DND-41 (cell line): ENCODE data around the gene ZNF714.

ENCODE experiments used
- ATAC-seq: fragments of 200-7000 bp; cut with Tn5 transposase; 3 replicates; pipeline ENCODE4 v1.9.1; 2021; ENCODE audit warnings: low read depth; ENCODE audit not compliant: insufficient read depth
- DNase-seq: peaks from one replicate; pipeline ENCODE4 v3.0.0-alpha.2; 2020
- H2AFZ ChIP-seq: 2 replicates; pipeline ENCODE4 v1.6.0; 2012; ENCODE audit warnings: low read depth, low read length
- H3K27ac ChIP-seq: 2 replicates; pipeline ENCODE4 v1.5.1; 2012; ENCODE audit warnings: low read length, inconsistent platforms
- H3K27me3 ChIP-seq: fragments of 200-600 bp; sonication (generic); 2 replicates; pipeline ENCODE4 v1.6.0; 2012; ENCODE audit warnings: low read length, mild to moderate bottlenecking, inconsistent platforms; ENCODE audit not compliant: insufficient read depth, poor library complexity
- H3K36me3 ChIP-seq: 2 replicates; pipeline ENCODE4 v1.5.1; 2012; ENCODE audit warnings: low read length, inconsistent platforms; ENCODE audit not compliant: insufficient read depth
- H3K4me1 ChIP-seq: 2 replicates; pipeline ENCODE4 v1.5.1; 2012; ENCODE audit warnings: mild to moderate bottlenecking, low read length; ENCODE audit not compliant: insufficient read depth
- H3K4me2 ChIP-seq: 2 replicates; pipeline ENCODE4 v1.6.0; 2012; ENCODE audit warnings: mild to moderate bottlenecking, moderate library complexity, low read length, inconsistent platforms; ENCODE audit not compliant: insufficient read depth
- H3K4me3 ChIP-seq, 2 experiments: fragments of 200-600 bp in 1 of 2; shearing (Covaris generic) in 1 of 2; 2 replicates each; pipeline ENCODE4 v1.5.1; 2012 to 2016; ENCODE audit warnings: inconsistent platforms in 2 of 2, low read length in 2 of 2, mild to moderate bottlenecking in 2 of 2, low read depth in 1 of 2, moderate library complexity in 1 of 2
- H3K79me2 ChIP-seq: 2 replicates; pipeline ENCODE4 v1.6.0; 2012; ENCODE audit warnings: low read length, inconsistent platforms; ENCODE audit not compliant: insufficient read depth
- H3K9ac ChIP-seq: 2 replicates; pipeline ENCODE4 v1.6.0; 2012; ENCODE audit warnings: low read depth, mild to moderate bottlenecking, inconsistent platforms, low read length, moderate library complexity
- H3K9me3 ChIP-seq: 2 replicates; pipeline ENCODE4 v1.5.1; 2012; ENCODE audit warnings: low read length, moderate library complexity, mild to moderate bottlenecking, inconsistent platforms; ENCODE audit not compliant: insufficient read depth, severe bottlenecking
- H4K20me1 ChIP-seq: 2 replicates; pipeline ENCODE4 v1.6.0; 2012; ENCODE audit warnings: low read length; ENCODE audit not compliant: insufficient read depth
- EZH2 ChIP-seq: IDR thresholded peaks from 3 replicates; pipeline ENCODE4 v1.6.1; 2012; ENCODE audit warnings: borderline replicate concordance, low read depth, mild to moderate bottlenecking, moderate library complexity, low read length, inconsistent platforms; ENCODE audit not compliant: severe bottlenecking
- TF ChIP-seq, protein P1 (sequence below): IDR thresholded peaks from 2 replicates; pipeline ENCODE4 v1.5.1; 2012; ENCODE audit warnings: borderline replicate concordance, low read length, moderate library complexity, mild to moderate bottlenecking; ENCODE audit not compliant: poor library complexity, severe bottlenecking; ENCODE audit errors: extremely low read depth

Gene ZNF714

DNA sequence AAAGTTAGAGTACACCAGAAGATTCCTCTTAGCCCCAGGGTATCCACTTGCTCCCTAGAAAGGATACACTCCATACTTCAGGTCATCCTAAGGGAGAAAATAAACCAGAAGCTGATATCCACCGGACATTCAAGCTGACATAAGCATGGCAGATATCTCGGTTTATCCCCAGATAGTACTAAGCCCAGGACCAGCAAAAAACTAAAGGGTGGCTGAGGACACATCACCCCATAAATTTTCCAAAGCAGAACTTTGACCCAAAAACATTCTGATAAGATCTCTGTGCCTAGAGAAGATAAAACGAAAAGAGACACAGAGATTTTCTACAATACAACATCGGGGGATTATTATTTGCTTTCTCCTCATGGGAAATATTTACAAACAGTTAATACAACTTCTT is 45.9 kb downstream of the ZNF714 start:
- Histone ChIP-seq H4K20me1 (no peaks in the 10 kb centered on the region), H3K36me3 (no peaks in the 10 kb centered on the region), H3K27ac (no peak overlapping the region), H3K4me3 (no peak overlapping the region), H3K9me3 (no peaks in the 10 kb centered on the region), H3K9ac (no peak overlapping the region), H3K27me3 (no peaks in the 10 kb centered on the region), H3K79me2 (no peaks in the 10 kb centered on the region), H2AFZ (no peak overlapping the region), H3K4me2 (no peak overlapping the region), H3K4me1 (peaks cover 6% of the 10 kb centered on the region; the same call in 1 of the 2 replicates)
- TF ChIP-seq, protein P1, sequence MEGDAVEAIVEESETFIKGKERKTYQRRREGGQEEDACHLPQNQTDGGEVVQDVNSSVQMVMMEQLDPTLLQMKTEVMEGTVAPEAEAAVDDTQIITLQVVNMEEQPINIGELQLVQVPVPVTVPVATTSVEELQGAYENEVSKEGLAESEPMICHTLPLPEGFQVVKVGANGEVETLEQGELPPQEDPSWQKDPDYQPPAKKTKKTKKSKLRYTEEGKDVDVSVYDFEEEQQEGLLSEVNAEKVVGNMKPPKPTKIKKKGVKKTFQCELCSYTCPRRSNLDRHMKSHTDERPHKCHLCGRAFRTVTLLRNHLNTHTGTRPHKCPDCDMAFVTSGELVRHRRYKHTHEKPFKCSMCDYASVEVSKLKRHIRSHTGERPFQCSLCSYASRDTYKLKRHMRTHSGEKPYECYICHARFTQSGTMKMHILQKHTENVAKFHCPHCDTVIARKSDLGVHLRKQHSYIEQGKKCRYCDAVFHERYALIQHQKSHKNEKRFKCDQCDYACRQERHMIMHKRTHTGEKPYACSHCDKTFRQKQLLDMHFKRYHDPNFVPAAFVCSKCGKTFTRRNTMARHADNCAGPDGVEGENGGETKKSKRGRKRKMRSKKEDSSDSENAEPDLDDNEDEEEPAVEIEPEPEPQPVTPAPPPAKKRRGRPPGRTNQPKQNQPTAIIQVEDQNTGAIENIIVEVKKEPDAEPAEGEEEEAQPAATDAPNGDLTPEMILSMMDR: no peak
- no peak for TF ChIP-seq EZH2
- no peak for DNase-seq
- ATAC-seq: no peak

DNA sequence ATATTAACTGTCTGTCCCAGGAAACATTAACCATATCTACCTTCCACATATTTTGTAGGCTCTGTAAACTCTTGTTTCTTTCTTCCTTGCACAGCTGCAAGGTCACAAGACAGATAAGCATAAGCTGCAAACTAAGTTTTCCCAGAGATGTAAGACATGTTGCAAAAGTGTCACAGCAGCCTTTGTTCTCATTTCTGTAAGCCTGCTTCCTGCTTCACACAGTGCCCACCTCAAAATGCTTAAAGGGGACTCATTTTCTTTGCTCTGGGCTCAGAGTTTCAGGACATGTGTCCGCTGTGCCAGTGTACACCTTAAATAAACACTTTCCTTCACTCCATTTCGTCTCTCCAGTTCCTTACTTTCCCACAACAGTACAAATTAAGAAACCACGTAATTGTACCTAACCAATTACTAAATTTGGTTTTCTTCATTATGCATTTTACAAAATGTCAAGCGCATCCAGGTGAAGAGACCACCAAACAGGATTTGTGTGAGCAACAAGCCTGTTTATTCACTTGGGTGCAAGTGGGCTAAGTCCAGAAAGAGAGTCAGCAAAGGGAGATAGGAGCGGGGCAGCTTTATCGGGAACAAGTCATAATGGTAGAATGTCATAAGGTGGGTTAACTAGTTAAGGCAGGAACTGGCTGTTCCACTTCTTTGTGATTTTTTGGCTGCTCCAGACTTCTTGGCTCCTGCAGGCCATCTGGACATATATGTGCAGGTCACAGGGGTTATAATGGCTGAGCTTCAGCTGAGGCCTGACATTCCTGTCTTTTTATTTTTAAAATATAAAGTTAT is 47.1 kb downstream of the ZNF714 start:
- Histone ChIP-seq H3K9me3 (no peaks in the 10 kb centered on the region), H3K27me3 (no peaks in the 10 kb centered on the region), H3K4me1 (peaks cover 6% of the 10 kb centered on the region; the same call in 1 of the 2 replicates), H3K79me2 (no peaks in the 10 kb centered on the region), H4K20me1 (no peaks in the 10 kb centered on the region), H2AFZ (peak overlapping the region; percentile 50; the same call in 1 of the 2 replicates), H3K4me3 (no peak overlapping the region), H3K4me2 (no peak overlapping the region), H3K36me3 (no peaks in the 10 kb centered on the region), H3K27ac (no peak overlapping the region), H3K9ac (no peak overlapping the region)
- ATAC-seq (peak; percentile 37; the same call in 1 of the 3 replicates), DNase-seq (no peak)
- no peak for TF ChIP-seq EZH2
- TF ChIP-seq, protein P1: no peak

DNA sequence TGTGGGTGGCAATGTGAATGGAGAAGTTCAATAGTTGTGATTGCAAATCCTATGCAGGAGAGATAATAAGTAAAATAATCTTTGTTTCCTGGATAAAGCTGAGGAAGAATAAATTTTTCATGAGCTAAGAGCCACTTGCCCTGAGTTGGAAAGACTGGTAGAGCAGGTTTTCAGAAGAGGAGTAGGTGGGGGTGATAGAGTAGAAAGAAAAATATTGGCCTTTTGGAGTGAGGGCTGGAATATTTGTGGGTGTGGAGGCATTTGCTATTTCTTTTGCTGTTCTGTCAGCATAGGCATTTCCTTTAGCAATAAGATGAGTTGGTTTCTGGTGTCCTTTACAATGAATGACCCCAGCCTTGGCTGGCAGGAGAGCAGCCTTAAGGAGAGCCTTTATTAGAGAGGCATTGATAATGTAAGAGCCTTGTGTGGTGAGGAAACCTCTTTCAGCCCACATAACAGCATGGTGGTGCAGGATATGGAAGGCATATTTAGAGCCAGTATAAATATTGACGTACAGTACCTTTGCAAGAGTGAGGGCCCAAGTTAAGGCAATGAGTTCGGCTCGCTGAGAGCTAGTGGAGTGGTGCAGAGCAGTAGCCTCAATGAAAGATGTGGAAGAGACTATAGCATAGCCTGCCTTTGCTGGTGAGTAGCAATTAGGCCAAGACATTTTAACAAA is 48.2 kb downstream of the ZNF714 start:
- Histone ChIP-seq H3K9ac (no peak overlapping the region), H3K79me2 (no peaks in the 10 kb centered on the region), H3K4me2 (no peak overlapping the region), H2AFZ (no peak overlapping the region), H3K27ac (no peak overlapping the region), H3K9me3 (no peaks in the 10 kb centered on the region), H3K4me1 (peaks cover 6% of the 10 kb centered on the region; the same call in 1 of the 2 replicates), H3K27me3 (no peaks in the 10 kb centered on the region), H4K20me1 (no peaks in the 10 kb centered on the region), H3K36me3 (no peaks in the 10 kb centered on the region), H3K4me3 (no peak overlapping the region)
- DNase-seq (no peak), ATAC-seq (no peak)
- TF ChIP-seq, protein P1: no peak
- TF ChIP-seq EZH2: no peak
